HG03457 (cell line): Measurements from ENCODE around the gene ROBO1.

Source experiments
- ATAC-seq: cut with Tn5 transposase; IDR thresholded peaks from one replicate; pipeline ENCODE4 v1.9.1; 2021; ENCODE audit warnings: moderate number of reproducible peaks; ENCODE audit not compliant: unreplicated experiment

Gene ROBO1

DNA sequence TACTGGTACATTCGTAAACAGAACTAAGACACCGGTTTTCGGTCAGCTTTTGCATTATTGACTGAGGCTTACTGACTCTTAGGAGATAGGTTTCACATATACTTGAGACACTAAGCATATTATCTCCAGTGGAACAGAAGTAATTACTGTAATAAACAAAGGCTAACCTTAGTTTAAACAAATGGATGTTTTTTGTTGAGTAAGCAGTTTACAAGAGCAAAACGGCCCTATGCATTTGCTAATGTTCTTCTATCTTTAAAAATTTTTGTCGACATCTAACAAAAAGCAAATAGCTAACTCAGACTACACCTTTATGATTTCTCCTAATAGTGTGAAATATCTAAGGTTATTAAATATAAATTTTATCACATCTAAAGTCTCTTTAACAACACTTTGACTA is 664.5 kb downstream of the ROBO1 start:
- ATAC-seq = no peak

GRCh38 chr3:79097964-79098660 is 669.7 kb downstream of the ROBO1 start:
- no peak for ATAC-seq

- ATAC-seq = no peak
Measured at GRCh38 chr3:79094654-79095053, 673.1 kb downstream of the ROBO1 start.

- ATAC-seq = peak; percentile 97
Measured at GRCh38 chr3:79086514-79086913, 681.3 kb downstream of the ROBO1 start.

GRCh38 chr3:79085171-79085570 is 682.6 kb downstream of the ROBO1 start:
- no peak for ATAC-seq

DNA sequence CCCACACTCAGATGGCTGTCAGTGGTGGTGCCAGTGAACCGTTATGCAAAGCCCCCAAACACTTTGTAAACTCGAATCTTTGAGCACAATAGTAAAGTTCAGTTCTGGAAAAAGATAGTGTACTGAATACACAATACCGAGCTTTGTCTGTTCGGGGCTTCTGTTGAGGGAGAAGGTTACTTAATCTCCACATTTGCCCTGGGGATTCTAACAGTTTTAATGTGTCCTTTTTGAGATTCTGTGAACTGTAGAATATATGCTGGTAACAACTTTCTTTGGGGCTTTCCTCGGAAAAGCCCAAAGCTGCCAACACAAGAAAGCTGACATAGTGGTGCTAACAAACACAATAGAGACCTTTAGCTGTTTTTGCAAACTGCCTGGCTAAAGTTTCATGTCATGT is 686.5 kb downstream of the ROBO1 start:
- ATAC-seq = no peak

GRCh38 chr3:79074558-79074957 is 693.2 kb downstream of the ROBO1 start:
- no peak for ATAC-seq

GRCh38 chr3:79067734-79068133 is 700.1 kb downstream of the ROBO1 start:
- no peak for ATAC-seq

DNA sequence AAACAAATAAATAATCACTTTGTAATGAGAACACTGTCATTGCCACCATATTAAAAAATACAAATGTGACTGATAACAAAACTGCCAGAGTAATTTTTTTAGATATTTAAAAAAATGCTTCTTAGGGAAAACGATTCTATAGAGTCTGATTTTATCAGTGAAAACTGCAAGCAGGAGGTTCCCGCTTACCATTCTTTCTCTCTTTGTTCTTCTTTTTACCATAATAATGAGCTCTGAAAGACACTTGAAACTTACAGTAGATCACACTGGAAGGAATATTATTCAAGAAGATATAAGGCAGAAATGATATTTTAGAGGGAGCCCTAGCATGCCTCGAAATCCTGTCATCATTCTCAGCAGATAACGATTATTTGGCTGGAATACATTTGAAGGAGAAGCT is 701.3 kb downstream of the ROBO1 start:
- ATAC-seq = no peak

DNA sequence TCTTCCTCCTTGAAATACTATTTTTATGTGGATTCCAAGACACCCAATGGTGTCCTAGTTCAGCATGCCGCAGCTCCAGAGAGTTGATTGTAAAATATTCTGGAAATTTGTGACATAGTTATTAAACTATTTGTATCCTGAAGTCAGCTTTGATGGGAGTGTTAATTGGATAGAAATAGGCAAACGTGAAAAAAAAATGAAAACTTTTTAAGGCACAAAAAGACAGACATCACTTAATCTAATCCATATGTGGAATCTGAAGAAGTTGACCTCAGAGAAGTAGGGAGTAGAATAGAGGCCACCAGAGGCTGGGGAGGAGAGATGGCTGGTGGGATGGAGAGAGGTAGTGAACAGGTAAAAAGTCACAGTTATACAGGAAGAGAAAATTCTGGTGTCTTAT is 704.2 kb downstream of the ROBO1 start:
- no peak for ATAC-seq

GRCh38 chr3:79057756-79058155 is 710.0 kb downstream of the ROBO1 start:
- no peak for ATAC-seq

DNA sequence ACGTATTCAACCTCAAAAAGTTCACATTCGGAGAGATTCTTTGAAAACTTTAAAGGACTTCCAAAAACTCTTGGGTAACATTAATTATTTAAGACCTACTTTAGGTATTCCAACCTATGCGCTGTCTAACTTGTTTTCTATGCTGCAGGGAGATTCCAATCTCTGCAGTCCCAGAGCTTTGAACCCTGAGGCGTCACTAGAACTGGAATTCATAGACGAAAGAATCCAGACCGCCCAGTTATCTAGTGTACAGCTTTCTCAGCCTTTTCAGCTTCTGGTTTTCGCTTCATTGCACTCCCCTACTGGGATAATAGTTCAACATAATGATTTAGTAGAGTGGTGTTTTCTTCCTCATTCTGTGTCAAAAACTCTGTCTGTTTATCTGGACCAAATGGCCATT is 711.3 kb downstream of the ROBO1 start:
- ATAC-seq = no peak

DNA sequence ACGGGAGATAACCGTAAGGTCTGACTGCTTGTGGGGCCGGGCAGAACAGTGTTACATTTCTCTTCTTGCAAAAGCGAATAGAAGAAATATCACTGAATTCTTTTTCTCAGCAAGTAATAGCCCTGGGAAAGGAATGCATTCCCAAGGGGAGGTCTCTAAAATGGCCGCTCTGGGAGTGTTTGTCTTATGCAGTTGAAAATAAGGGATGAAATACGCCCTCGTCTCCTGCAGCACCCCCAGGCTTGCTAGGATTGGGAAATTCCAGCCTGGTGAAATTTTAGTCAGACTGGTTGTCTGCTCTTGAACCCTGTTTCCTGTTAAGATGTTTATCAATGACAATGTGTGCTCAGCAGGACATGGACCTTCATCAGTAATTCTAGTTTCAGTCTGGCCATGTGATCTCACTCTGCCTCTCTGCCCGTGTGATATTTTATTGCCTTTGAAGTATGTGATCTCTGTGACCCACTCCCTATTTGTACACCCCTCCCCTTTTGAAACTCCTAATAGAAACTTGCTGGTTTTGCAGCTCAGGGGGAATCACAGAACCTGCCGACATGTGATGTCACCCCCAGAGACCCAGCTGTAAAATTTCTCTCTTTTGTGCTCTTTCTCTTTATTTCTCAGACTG is 715.6 kb downstream of the ROBO1 start:
- ATAC-seq = no peak

GRCh38 chr3:79047581-79047980 is 720.2 kb downstream of the ROBO1 start:
- no peak for ATAC-seq

DNA sequence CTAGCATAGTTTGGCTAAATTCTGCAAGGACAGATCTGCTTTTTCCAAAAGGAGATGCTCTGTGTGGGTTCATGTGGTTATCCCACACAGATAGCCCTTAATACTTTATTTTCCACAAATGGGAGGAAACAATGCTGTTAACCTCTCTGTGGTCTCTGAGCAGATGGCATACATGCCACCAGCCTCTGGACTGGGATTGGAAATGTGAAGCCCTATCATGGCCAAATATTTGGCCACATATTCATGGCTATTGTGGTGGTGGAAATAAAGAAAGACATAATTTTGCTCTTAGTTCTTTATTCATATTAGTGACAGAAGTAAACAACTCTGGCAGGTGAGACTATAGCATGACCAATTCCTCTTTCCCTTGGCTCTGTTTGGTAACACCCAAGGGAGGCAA is 726.2 kb downstream of the ROBO1 start:
- ATAC-seq = no peak

DNA sequence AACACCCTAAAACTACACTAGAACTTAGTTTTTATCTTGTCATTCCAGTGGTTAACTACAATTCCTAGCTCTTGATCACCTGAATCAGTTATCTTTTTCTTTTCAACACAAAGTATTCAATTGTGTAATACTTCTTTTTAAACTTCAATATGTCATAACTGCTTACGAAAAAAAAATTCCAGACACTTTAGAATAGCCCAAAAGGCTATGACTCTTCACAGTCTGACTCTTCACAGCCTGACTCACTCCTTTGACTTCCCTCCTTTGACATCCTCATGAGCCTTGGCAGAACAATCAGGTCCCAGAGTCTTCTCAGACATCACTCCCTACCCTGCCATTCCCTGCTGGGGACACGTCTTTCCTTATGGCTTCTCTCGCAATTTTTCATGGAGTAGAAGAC is 727.1 kb downstream of the ROBO1 start:
- ATAC-seq = no peak

DNA sequence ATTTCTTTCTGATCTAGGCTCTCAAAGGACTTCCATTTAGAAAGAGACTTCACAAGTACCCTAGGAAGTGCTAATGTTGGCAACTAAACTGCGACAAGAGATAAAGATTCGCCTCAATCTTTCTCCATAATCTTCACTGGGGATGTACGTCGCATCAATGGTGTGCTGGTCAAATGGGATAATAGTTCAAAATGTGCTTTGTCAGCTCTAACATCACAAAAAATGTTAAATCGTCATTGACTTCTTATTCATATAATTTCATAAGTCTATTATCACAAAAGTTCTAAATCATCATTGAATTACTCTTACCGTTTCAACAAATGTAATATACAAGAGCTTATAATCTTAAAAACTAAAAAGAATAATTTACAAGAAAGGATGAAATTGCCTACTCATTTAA is 727.7 kb downstream of the ROBO1 start:
- no peak for ATAC-seq

DNA sequence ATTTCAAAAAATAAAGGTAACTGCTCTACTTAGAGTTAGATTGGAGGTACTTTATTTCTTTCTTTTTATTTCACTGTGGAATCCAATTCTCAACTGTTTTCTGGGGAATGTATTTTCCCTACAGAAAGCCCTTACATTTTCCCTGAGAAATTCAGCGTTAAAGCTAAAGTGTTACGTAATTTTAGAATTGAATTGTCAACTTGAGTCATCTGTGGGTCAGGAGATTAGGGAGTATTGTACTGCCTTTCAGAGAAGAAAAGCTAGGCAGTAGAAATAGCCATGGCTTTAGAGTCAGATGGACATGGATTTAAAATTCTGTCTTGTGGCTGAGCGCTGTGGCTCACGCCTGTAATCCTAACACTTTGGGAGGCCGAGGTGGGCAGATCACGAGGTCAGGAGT is 728.6 kb downstream of the ROBO1 start:
- ATAC-seq = no peak

- ATAC-seq = no peak
Measured at GRCh38 chr3:79038636-79039035, 729.2 kb downstream of the ROBO1 start.

DNA sequence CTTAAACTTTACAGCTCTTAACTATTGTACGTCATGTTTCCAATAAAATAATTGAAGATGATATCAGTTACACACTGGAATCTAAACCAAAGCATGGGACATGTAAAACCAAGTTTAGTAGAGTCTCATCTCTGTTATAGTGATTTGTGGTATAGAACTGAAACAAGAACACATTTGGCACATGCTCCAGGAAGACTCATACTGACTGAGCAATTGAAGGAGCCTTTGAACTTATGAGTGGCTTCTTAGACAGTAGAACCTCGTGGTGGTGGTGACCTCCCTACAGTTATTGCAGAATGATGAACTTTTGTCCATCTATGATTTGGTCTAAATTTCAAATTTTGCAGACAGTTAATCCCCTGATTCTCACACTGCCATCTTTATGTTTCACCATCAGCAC is 729.7 kb downstream of the ROBO1 start:
- ATAC-seq = no peak

- no peak for ATAC-seq
Measured at GRCh38 chr3:79032686-79033318, 735.0 kb downstream of the ROBO1 start.

- ATAC-seq = no peak
Measured at GRCh38 chr3:79030157-79030556, 737.6 kb downstream of the ROBO1 start.
